Activated CD4-positive, alpha-beta T cell treated with anti-CD3 and anti-CD28 coated beads, Interleukin-2, amount 10 ng/mL, durations not matched to agents 7 days and 5 days (primary cell): ENCODE measurements around the gene ZNHIT1. TPM values are rescaled to one million over a fixed set of nuclear protein-coding genes. Genes with fewer than 3 reads are reported as not detected.

Source experiments
- CTCF ChIA-PET: fragments of 350-600 bp; sonication (Branson Sonifier 250); formaldehyde crosslinking; loops from one replicate; lab custom pipeline; 2021; ENCODE audit warnings: antibody characterized with exemption; lab: Charles Lee
- POLR2A ChIA-PET: fragments of 350-600 bp; sonication (Branson Sonifier 250); formaldehyde crosslinking; loops from one replicate; lab custom pipeline; 2021; ENCODE audit warnings: antibody characterized with exemption; lab: Charles Lee
- DNase-seq: peaks from one replicate; pipeline ENCODE4 v3.0.0-alpha.2; 2020
- H3K27ac Mint-ChIP-seq: one replicate; pipeline ENCODE4 v1.8.0; 2021; ENCODE audit warnings: mild to moderate bottlenecking, moderate library complexity, mixed read lengths
- H3K27me3 Mint-ChIP-seq: one replicate; pipeline ENCODE4 v1.8.0; 2021; ENCODE audit warnings: mixed read lengths
- H3K36me3 Mint-ChIP-seq: one replicate; pipeline ENCODE4 v1.8.0; 2021; ENCODE audit warnings: low read depth, mixed read lengths
- H3K4me1 Mint-ChIP-seq: one replicate; pipeline ENCODE4 v1.8.0; 2021; ENCODE audit warnings: mixed read lengths
- H3K4me3 Mint-ChIP-seq: one replicate; pipeline ENCODE4 v1.8.0; 2021; ENCODE audit warnings: mild to moderate bottlenecking, moderate library complexity, mixed read lengths
- H3K9me3 Mint-ChIP-seq: one replicate; pipeline ENCODE4 v1.8.0; 2021; ENCODE audit warnings: mixed read lengths
- total RNA-seq, 2 experiments: library from RNA; stranded (reverse); gene quantifications; one replicate each; pipeline ENCODE4 v1.2.3, GENCODE V29; 2021

The ZNHIT1 gene
- total RNA-seq, 2 experiments from 2014 or later: 61.6 to 67.4 TPM

GRCh38 chr7:101232141-101232850, 14.3 kb downstream of the ZNHIT1 start:
- DNase-seq: no peak
- ChIA-PET POLR2A (no interaction called here), CTCF (interaction anchor here (0.6 to 3.4 kb wide), 3 partner anchors 12 to 15 kb away, joined by 3 to 26 read pairs (median 4); partner anchors contain the start of genes FIS1, PLOD3 and ZNHIT1)
- H3K4me1 Mint-ChIP-seq: peaks cover 5% of the 10 kb centered on the region
- H3K9me3 Mint-ChIP-seq: no peaks in the 10 kb centered on the region
- no peaks in the 10 kb centered on the region for H3K27me3 Mint-ChIP-seq
- no peak overlapping the region for H3K4me3 Mint-ChIP-seq
- no peak overlapping the region for H3K27ac Mint-ChIP-seq
- peaks cover 2% of the 10 kb centered on the region for H3K36me3 Mint-ChIP-seq

DNA sequence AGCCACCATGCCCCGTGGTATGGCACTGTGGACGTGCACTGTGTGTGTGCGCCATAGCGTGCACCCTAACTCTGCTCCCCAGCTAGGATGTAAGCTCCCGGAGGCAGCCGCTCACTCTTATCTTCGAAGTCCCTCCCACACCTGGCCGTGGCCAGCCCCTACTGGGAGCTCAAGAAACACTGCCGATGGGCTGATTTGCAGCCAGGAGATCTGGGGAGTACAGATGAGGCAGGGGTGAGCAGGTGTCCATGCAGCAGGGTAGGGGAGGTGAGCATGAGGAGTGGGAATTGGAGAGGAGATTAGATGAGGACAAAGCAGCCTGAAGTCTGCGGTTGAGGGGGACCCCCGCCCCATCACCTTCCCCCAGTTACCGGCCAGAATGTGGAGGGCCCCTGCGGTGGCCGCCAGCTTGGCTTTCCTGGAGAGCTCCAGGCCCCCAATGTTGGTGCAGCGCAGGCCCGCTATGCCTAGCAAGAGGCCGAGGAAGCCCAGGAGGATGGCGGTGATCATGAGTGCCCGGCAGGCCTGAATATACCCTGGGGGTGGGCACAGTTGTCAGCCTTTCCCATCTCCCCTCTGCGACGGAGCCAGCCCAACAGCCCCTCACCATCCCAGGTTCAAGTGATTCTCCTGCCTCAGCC, 16.1 kb downstream of the ZNHIT1 start:
- POLR2A ChIA-PET: no interaction called here
- no peak overlapping the region for H3K27ac Mint-ChIP-seq

DNA sequence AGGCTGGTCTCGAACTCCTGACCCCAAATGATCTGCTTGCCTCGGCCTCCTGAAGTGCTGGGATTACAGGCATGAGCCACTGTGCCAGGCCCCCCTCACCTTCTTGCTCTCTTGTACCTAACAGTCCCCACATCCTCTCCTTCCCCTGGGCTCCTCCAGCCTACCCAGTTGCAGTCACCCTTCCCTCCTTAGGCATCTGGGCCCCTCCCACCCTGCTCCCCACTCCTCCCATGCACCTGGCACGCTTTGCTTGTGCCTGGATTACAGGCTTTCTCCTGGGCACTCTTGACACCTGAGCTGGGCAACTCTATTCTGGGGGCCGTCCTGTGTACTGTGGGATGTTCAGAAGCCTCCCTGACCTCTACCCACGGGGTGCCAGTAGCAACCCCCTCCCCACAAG, 16.7 kb downstream of the ZNHIT1 start:
- no peaks in the 10 kb centered on the region for H3K9me3 Mint-ChIP-seq
- no peak overlapping the region for H3K27ac Mint-ChIP-seq
- peaks cover 9% of the 10 kb centered on the region for H3K4me1 Mint-ChIP-seq
- no peaks in the 10 kb centered on the region for H3K27me3 Mint-ChIP-seq
- DNase-seq: no peak
- POLR2A ChIA-PET: no interaction called here
- no peaks in the 10 kb centered on the region for H3K36me3 Mint-ChIP-seq
- H3K4me3 Mint-ChIP-seq: no peak overlapping the region
- CTCF ChIA-PET: interaction anchor here (0.6 to 3.4 kb wide), 5 partner anchors 9 to 90 kb away, joined by 3 to 26 read pairs (median 4); partner anchors contain the start of genes FIS1 and ZNHIT1

More for the DNA sequence above, 16.1 kb downstream of the ZNHIT1 start:
- Mint-ChIP-seq H3K4me3 (no peak overlapping the region), H3K4me1 (peaks cover 5% of the 10 kb centered on the region), H3K9me3 (no peaks in the 10 kb centered on the region), H3K27me3 (no peaks in the 10 kb centered on the region), H3K36me3 (no peaks in the 10 kb centered on the region)
- DNase-seq: no peak
- CTCF ChIA-PET: interaction anchor here (1.5 to 3.4 kb wide), 3 partner anchors 10 to 17 kb away, joined by 4 to 26 read pairs (median 10); partner anchors contain the start of genes FIS1, PLOD3 and ZNHIT1

- Mint-ChIP-seq H3K9me3 (no peaks in the 10 kb centered on the region), H3K4me1 (peaks cover 9% of the 10 kb centered on the region), H3K27ac (no peak overlapping the region), H3K36me3 (no peaks in the 10 kb centered on the region), H3K27me3 (no peaks in the 10 kb centered on the region), H3K4me3 (no peak overlapping the region)
- ChIA-PET CTCF (interaction anchor here (0.6 to 3.4 kb wide), 5 partner anchors 9 to 91 kb away, joined by 3 to 26 read pairs (median 4); partner anchors contain the start of genes FIS1 and ZNHIT1), POLR2A (no interaction called here)
- DNase-seq: no peak
Measured at GRCh38 chr7:101235050-101235449, 17.1 kb downstream of the ZNHIT1 start.

DNA sequence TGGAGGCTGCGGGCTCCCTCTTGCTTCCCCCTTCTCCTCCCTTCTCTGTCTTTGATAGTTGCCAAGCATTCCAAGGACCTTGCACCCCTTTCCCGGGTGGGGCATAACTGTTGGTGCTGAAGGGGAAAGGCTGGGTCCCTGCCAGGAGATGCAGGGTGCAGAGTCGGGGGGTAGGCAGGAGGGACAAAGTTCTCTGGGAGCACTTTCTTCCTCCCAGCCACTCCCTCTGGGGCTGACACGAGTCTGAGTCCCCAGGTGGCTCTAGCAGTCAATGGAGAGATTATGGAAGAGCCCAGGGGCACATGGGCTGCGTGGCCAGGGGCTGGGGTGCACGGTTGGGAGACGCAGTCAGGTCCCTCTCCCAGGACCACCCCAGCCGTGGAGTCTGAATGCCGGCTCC, 17.6 kb downstream of the ZNHIT1 start:
- POLR2A ChIA-PET: interaction anchor here (0.6 kb wide), 1 partner anchor 148 kb away, joined by 3 read pairs; no protein-coding TSS in a partner anchor
- Mint-ChIP-seq H3K9me3 (no peaks in the 10 kb centered on the region), H3K36me3 (no peaks in the 10 kb centered on the region), H3K27ac (no peak overlapping the region), H3K27me3 (no peaks in the 10 kb centered on the region), H3K4me3 (no peak overlapping the region), H3K4me1 (peaks cover 8% of the 10 kb centered on the region)
- DNase-seq: no peak
- CTCF ChIA-PET: interaction anchor here (1.0 to 3.4 kb wide), 4 partner anchors 8 to 91 kb away, joined by 3 to 26 read pairs (median 7); partner anchors contain the start of genes FIS1 and ZNHIT1

DNA sequence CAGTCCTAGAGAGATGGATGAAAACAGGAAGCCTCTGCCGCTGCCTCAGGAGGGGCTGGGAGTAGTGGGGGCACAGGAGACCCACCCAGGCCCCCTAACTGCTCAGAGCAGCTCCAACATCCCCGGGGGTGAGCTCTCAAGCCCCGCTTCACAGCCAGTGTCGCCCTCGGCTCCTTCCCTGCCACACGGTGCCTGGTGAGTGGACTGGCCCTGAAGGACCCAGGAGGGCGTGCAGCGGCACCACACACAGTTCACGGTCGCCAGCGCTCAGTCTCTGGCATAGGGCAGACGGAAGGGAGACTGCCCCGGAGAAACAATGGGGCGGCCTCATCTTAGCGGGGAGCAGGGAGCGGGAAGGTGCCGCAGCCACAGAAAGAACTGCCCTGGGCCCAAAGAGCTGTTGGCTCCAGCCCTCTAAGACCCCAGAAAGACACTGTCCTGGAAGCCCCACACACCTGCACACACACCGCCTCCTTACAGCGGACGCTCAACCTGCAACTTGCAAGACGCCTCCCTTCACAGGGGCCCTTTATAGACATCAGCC, 18.4 kb downstream of the ZNHIT1 start:
- Mint-ChIP-seq H3K9me3 (no peaks in the 10 kb centered on the region), H3K27ac (no peak overlapping the region), H3K4me3 (no peak overlapping the region), H3K27me3 (no peaks in the 10 kb centered on the region), H3K36me3 (no peaks in the 10 kb centered on the region), H3K4me1 (peaks cover 8% of the 10 kb centered on the region)
- ChIA-PET CTCF (interaction anchor here (1.1 to 1.5 kb wide), 3 partner anchors 15 to 92 kb away, joined by 3 to 6 read pairs (median 4); no protein-coding TSS in a partner anchor), POLR2A (interaction anchor here (0.6 kb wide), 1 partner anchor 148 kb away, joined by 3 read pairs; no protein-coding TSS in a partner anchor)
- DNase-seq: no peak

- POLR2A ChIA-PET: no interaction called here
- H3K36me3 Mint-ChIP-seq: no peaks in the 10 kb centered on the region
Measured at GRCh38 chr7:101237206-101238067, 19.5 kb downstream of the ZNHIT1 start, which contains the start of gene CLDN15. CLDN15 (minus strand) TSS chr7:101237802; CDS start chr7:101237581, 221 bp downstream.

GRCh38 chr7:101238226-101239182, 20.5 kb downstream of the ZNHIT1 start:
- H3K9me3 Mint-ChIP-seq: no peaks in the 10 kb centered on the region
- H3K4me1 Mint-ChIP-seq: peaks cover 19% of the 10 kb centered on the region
- no peak for DNase-seq
- no peaks in the 10 kb centered on the region for H3K27me3 Mint-ChIP-seq
- ChIA-PET CTCF (interaction anchor here (1.0 to 2.0 kb wide), 5 partner anchors 10 to 94 kb away, joined by 3 to 7 read pairs (median 3); no protein-coding TSS in a partner anchor), POLR2A (no interaction called here)
- H3K27ac Mint-ChIP-seq: no peak overlapping the region
- H3K4me3 Mint-ChIP-seq: no peak overlapping the region
- H3K36me3 Mint-ChIP-seq: peaks cover 2% of the 10 kb centered on the region

More at GRCh38 chr7:101237206-101238067, 19.5 kb downstream of the ZNHIT1 start, which contains the start of gene CLDN15:
- no peaks in the 10 kb centered on the region for H3K9me3 Mint-ChIP-seq
- no peak within 1 kb of the TSS for H3K4me3 Mint-ChIP-seq
- H3K27me3 Mint-ChIP-seq: no peaks in the 10 kb centered on the region
- peaks cover 11% of the 10 kb centered on the region for H3K4me1 Mint-ChIP-seq
- CTCF ChIA-PET: interaction anchor here (0.8 to 2.0 kb wide), 10 partner anchors 11 to 100 kb away, joined by 3 to 7 read pairs (median 3); partner anchors contain the start of gene PLOD3
- DNase-seq: no peak
- no peak within 1 kb of the TSS for H3K27ac Mint-ChIP-seq

GRCh38 chr7:101239191-101239950, 21.4 kb downstream of the ZNHIT1 start:
- H3K27me3 Mint-ChIP-seq: no peaks in the 10 kb centered on the region
- H3K27ac Mint-ChIP-seq: no peak overlapping the region
- H3K36me3 Mint-ChIP-seq: peaks cover 7% of the 10 kb centered on the region
- H3K4me1 Mint-ChIP-seq: peaks cover 25% of the 10 kb centered on the region
- POLR2A ChIA-PET: no interaction called here
- CTCF ChIA-PET: no interaction called here
- DNase-seq: no peak
- H3K9me3 Mint-ChIP-seq: no peaks in the 10 kb centered on the region
- no peak overlapping the region for H3K4me3 Mint-ChIP-seq

- CTCF ChIA-PET: no interaction called here
- Mint-ChIP-seq H3K27me3 (no peaks in the 10 kb centered on the region), H3K36me3 (peaks cover 7% of the 10 kb centered on the region), H3K4me1 (peaks cover 25% of the 10 kb centered on the region), H3K4me3 (no peak overlapping the region), H3K27ac (no peak overlapping the region), H3K9me3 (no peaks in the 10 kb centered on the region)
- POLR2A ChIA-PET: no interaction called here
- no peak for DNase-seq
Measured at GRCh38 chr7:101239951-101240220, 21.9 kb downstream of the ZNHIT1 start.
